ENCODE data around the gene HLA-DQA1.

GRCh38 chr6:32607988-32608298 is 29.3 kb upstream of the HLA-DQA1 start:
- TF ChIP-seq POLR2AphosphoS5 (IDR thresholded peaks at IDR 0.05; ENCODE audit: low read depth, low read length) (no peak), POLR2A (IDR thresholded peaks at IDR 0.05; ENCODE audit: low read depth, low read length) (no peak; the same call in 1 of the 2 replicates), POU2F2 (IDR thresholded peaks at IDR 0.05; ENCODE audit: low read depth, low read length) (no peak), SPI1 (IDR thresholded peaks at IDR 0.05; ENCODE audit: low read depth, low read length) (no peak), PAX5 (IDR thresholded peaks at IDR 0.05; ENCODE audit: insufficient read depth, low read length, severe bottlenecking) (no peak), TAF1 (IDR thresholded peaks at IDR 0.05; ENCODE audit: low read depth, low read length) (no peak)
